Posterior vena cava (tissue), 2 donors: ENCODE results near the gene MYOM1. TPM values are rescaled to one million over a fixed set of nuclear protein-coding genes. Genes with fewer than 3 reads are reported as not detected.

Source experiments
- DNase-seq: peaks from one replicate; pipeline ENCODE4 v3.0.0-alpha.2; 2020; ENCODE audit warnings: low spot score
- intact Hi-C, 2 donors: fragments of 100-400 bp; cut with DNase I; formaldehyde crosslinking; loops; one replicate each; pipeline versions ENCODE4 v1.14.1 to v1.14.2; 2022 to 2023
- total RNA-seq, 2 donors: library from RNA; stranded (reverse); fragmentation: NEBNext Ultra II Directional; extraction: Animal tissue kit (Norgen Biotek cat#: 25700); gene quantifications; one replicate each; pipeline ENCODE4 v1.2.1, GENCODE V29; 2021
- donor health status: DM: yes; HTN: yes; CAD: no.
- donor health status: DM: yes; HTN: yes; CAD: no.

The MYOM1 gene
- total RNA-seq, 2 donors from 2014 or later: 32.0 to 42.1 TPM

GRCh38 chr18:3111523-3112240 is 108.1 kb downstream of the MYOM1 start:
- no peak for DNase-seq

GRCh38 chr18:3110034-3110752 is 109.6 kb downstream of the MYOM1 start:
- intact Hi-C loops: no loop called here
- DNase-seq: no peak

More at GRCh38 chr18:3111523-3112240, 108.1 kb downstream of the MYOM1 start:
- intact Hi-C loops: no loop called here

GRCh38 chr18:3107740-3108151 is 112.0 kb downstream of the MYOM1 start:
- intact Hi-C loops: no loop called here
- no peak for DNase-seq

GRCh38 chr18:3104190-3105054 is 115.3 kb downstream of the MYOM1 start:
- intact Hi-C loops: no loop called here
- no peak for DNase-seq

- intact Hi-C loops: no loop called here
- no peak for DNase-seq
These were observed 116.2 kb downstream of the MYOM1 start for GRCh38 chr18:3103576-3103975.

- intact Hi-C loops: no loop called here
- DNase-seq: no peak
These were observed 116.8 kb downstream of the MYOM1 start for GRCh38 chr18:3102983-3103382.

- DNase-seq: no peak
- intact Hi-C loops: no loop called here
These were observed 119.2 kb downstream of the MYOM1 start for GRCh38 chr18:3100498-3101132.

GRCh38 chr18:3099327-3099726 is 120.4 kb downstream of the MYOM1 start:
- no peak for DNase-seq
- intact Hi-C loops: no loop called here

- DNase-seq: no peak
- intact Hi-C loops: no loop called here
These were observed 122.7 kb downstream of the MYOM1 start for GRCh38 chr18:3097082-3097481.

- intact Hi-C loops: no loop called here
- DNase-seq: no peak
These were observed 123.8 kb downstream of the MYOM1 start for GRCh38 chr18:3095921-3096320.

GRCh38 chr18:3094338-3094684 is 125.5 kb downstream of the MYOM1 start:
- intact Hi-C loops: no loop called here
- no peak for DNase-seq

- intact Hi-C loops: no loop called here
- no peak for DNase-seq
These were observed 126.0 kb downstream of the MYOM1 start for GRCh38 chr18:3093624-3094337.

- intact Hi-C loops: no loop called here
- DNase-seq: no peak
These were observed 127.0 kb downstream of the MYOM1 start for GRCh38 chr18:3092727-3093126.

GRCh38 chr18:3089579-3089978 is 130.2 kb downstream of the MYOM1 start:
- intact Hi-C loops: no loop called here

GRCh38 chr18:3088449-3088848 is 131.3 kb downstream of the MYOM1 start:
- DNase-seq: no peak
- intact Hi-C loops: no loop called here

More at GRCh38 chr18:3089579-3089978, 130.2 kb downstream of the MYOM1 start:
- DNase-seq: no peak

- intact Hi-C loops: no loop called here
- no peak for DNase-seq
These were observed 132.9 kb downstream of the MYOM1 start for GRCh38 chr18:3086871-3087270.

- intact Hi-C loops: no loop called here
- DNase-seq: no peak
These were observed 134.2 kb downstream of the MYOM1 start for GRCh38 chr18:3085612-3086011.

GRCh38 chr18:3084206-3084605 is 135.6 kb downstream of the MYOM1 start:
- no peak for DNase-seq

GRCh38 chr18:3083766-3084165 is 136.0 kb downstream of the MYOM1 start:
- DNase-seq: no peak
- intact Hi-C loops: no loop called here

More at GRCh38 chr18:3084206-3084605, 135.6 kb downstream of the MYOM1 start:
- intact Hi-C loops: no loop called here
